Esophagus squamous epithelium (tissue), 4 donors: ENCODE results near the gene PDGFD.

Experiments
- CTCF ChIP-seq, 6 experiments: fragments of 450-650 bp in 4 of 6; fragments of 200-600 bp in 2 of 6; sonication (generic) in 2 of 6; IDR thresholded peaks; one replicate each; pipeline ENCODE4 v1.5.1; 2016 to 2019; ENCODE audit warnings: antibody characterized with exemption in 6 of 6, mild to moderate bottlenecking in 4 of 6, moderate library complexity in 4 of 6
- POLR2A ChIP-seq, 4 donors: fragments of 450-650 bp; IDR thresholded peaks; one replicate each; pipeline ENCODE4 v1.6.1; 2017; ENCODE audit warnings: antibody characterized with exemption in 4 of 4, mild to moderate bottlenecking in 4 of 4, moderate library complexity in 3 of 4

GRCh38 chr11:103927535-103927934 lies 236.4 kb downstream of the PDGFD start:
- no peak for TF ChIP-seq POLR2A (IDR thresholded peaks at IDR 0.05)
- TF ChIP-seq CTCF (IDR thresholded peaks at IDR 0.05): peak in 2 of 6 experiments; percentile 24 to 37
